HepG2 (cell line): ENCODE data around the gene RASAL3. TPM values are rescaled to one million over a fixed set of nuclear protein-coding genes. Genes with fewer than 3 reads are reported as not detected.

Source experiments
- AHDC1 ChIP-seq: sonication (generic); formaldehyde crosslinking; IDR thresholded peaks from 2 replicates; pipeline ENCODE4 v1.5.1; 2020; ENCODE audit warnings: mild to moderate bottlenecking, missing genetic modification reagents, borderline replicate concordance
- ARNT2 ChIP-seq: sonication (generic); formaldehyde crosslinking; IDR thresholded peaks from 2 replicates; pipeline ENCODE4 v1.8.0; 2022; ENCODE audit warnings: mild to moderate bottlenecking, low read depth, missing genetic modification reagents, moderate library complexity
- CBX5 ChIP-seq: sonication (generic); formaldehyde crosslinking; IDR thresholded peaks from 2 replicates; pipeline ENCODE4 v1.4.0; 2020; ENCODE audit warnings: missing genetic modification reagents, borderline replicate concordance
- FOXA3 ChIP-seq: IDR thresholded peaks from 2 replicates; pipeline ENCODE4 v1.6.1; 2016; ENCODE audit warnings: missing genetic modification reagents, missing compliant biosample characterization
- HNF4A ChIP-seq: sonication (generic); formaldehyde crosslinking; IDR thresholded peaks from 2 replicates; pipeline ENCODE4 v1.4.0; 2020; ENCODE audit warnings: missing genetic modification reagents
- RFX1 ChIP-seq: fragments of 450-650 bp; IDR thresholded peaks from 2 replicates; pipeline ENCODE4 v1.6.1; 2017
- SNAPC4 ChIP-seq: sonication (generic); formaldehyde crosslinking; IDR thresholded peaks from 2 replicates; pipeline ENCODE4 v1.4.0; 2020; ENCODE audit warnings: mild to moderate bottlenecking, missing genetic modification reagents
- WIZ ChIP-seq: sonication (generic); formaldehyde crosslinking; IDR thresholded peaks from 2 replicates; pipeline ENCODE4 v1.5.1; 2020; ENCODE audit warnings: mild to moderate bottlenecking, missing genetic modification reagents
- ZBTB2 ChIP-seq: sonication (generic); formaldehyde crosslinking; IDR thresholded peaks from 2 replicates; pipeline ENCODE4 v1.8.0; 2022; ENCODE audit warnings: low read depth, missing genetic modification reagents
- ZNF33B ChIP-seq: sonication (generic); formaldehyde crosslinking; IDR thresholded peaks from 2 replicates; pipeline ENCODE4 v1.5.1; 2020; ENCODE audit warnings: mild to moderate bottlenecking, missing genetic modification reagents
- ZNF414 ChIP-seq: sonication (generic); formaldehyde crosslinking; IDR thresholded peaks from 2 replicates; pipeline ENCODE4 v1.5.0; 2020; ENCODE audit warnings: missing genetic modification reagents
- ZNF503 ChIP-seq: sonication (generic); formaldehyde crosslinking; IDR thresholded peaks from 2 replicates; pipeline ENCODE4 v1.4.0; 2020; ENCODE audit warnings: missing genetic modification reagents
- ZNF614 ChIP-seq: IDR thresholded peaks from 2 replicates; pipeline ENCODE4 v1.6.1; 2018; ENCODE audit warnings: missing biosample characterization, missing genetic modification reagents, inconsistent platforms, borderline replicate concordance
- ZSCAN30 ChIP-seq: sonication (generic); formaldehyde crosslinking; IDR thresholded peaks from 2 replicates; pipeline ENCODE4 v1.5.0; 2020; ENCODE audit warnings: mild to moderate bottlenecking, missing genetic modification reagents
- polyA plus RNA-seq, 8 experiments: library from polyadenylated mRNA; depleted of rRNA in 3 of 8; stranded (reverse) in 7 of 8; unstranded in 1 of 8; fragments of >200 nt; fragmentation: Illumina TruSeq in 4 of 8; extraction: Trizol in 4 of 8; gene quantifications; 2 replicates each; pipeline versions ENCODE4 v1.2.1 to v1.2.3, GENCODE V29; 2011 to 2016; ENCODE audit warnings: low read depth in 4 of 8, missing spikeins in 1 of 8, mixed read lengths in 1 of 8; ENCODE audit not compliant: insufficient read depth in 1 of 8
- total RNA-seq, 5 experiments: library from RNA; depleted of rRNA; stranded (reverse); fragments of >200 nt; fragmentation: Illumina TruSeq; extraction: Trizol; gene quantifications; 2 replicates each; pipeline ENCODE4 v1.2.3, GENCODE V29; 2016; ENCODE audit warnings: low read depth in 1 of 5

RASAL3 gene
- total and polyA plus RNA-seq, 2 of the 13 experiments (the other 11 are each of a cell fraction or from before 2014, with no cell fraction given) = not detected

- TF ChIP-seq SNAPC4 (CRISPR knock-in tag) (no peak), RFX1 (no peak), ZSCAN30 (CRISPR knock-in tag) (no peak), HNF4A (no peak), ZNF33B (CRISPR knock-in tag) (no peak), AHDC1 (no peak), ARNT2 (CRISPR knock-in tag) (no peak), ZBTB2 (CRISPR knock-in tag) (no peak), ZNF414 (CRISPR knock-in tag) (no peak), FOXA3 (CRISPR knock-in tag) (no peak), CBX5 (CRISPR knock-in tag) (no peak), ZNF614 (CRISPR knock-in tag) (no peak), ZNF503 (CRISPR knock-in tag) (no peak), WIZ (CRISPR knock-in tag) (no peak)
Observed at GRCh38 chr19:15428956-15429824, 35.2 kb downstream of the RASAL3 start (continued).
